Fibroblast of upper back skin (primary cell): ENCODE results near the gene KCNMA1.

ENCODE experiments used
- DNase-seq: peaks from one replicate; pipeline ENCODE4 v3.0.0-alpha.2; 2013

Gene KCNMA1

GRCh38 chr10:77226853-77227565 is 410.6 kb downstream of the KCNMA1 start:
- peak; percentile 43 for DNase-seq

GRCh38 chr10:77226452-77226851 is 411.2 kb downstream of the KCNMA1 start:
- peak; percentile 18 for DNase-seq

GRCh38 chr10:77226020-77226419 is 411.6 kb downstream of the KCNMA1 start:
- DNase-seq: no peak

- DNase-seq: no peak
Observed at GRCh38 chr10:77223526-77224460, 413.8 kb downstream of the KCNMA1 start.

- no peak for DNase-seq
Observed at GRCh38 chr10:77220150-77220549, 417.5 kb downstream of the KCNMA1 start.

DNA sequence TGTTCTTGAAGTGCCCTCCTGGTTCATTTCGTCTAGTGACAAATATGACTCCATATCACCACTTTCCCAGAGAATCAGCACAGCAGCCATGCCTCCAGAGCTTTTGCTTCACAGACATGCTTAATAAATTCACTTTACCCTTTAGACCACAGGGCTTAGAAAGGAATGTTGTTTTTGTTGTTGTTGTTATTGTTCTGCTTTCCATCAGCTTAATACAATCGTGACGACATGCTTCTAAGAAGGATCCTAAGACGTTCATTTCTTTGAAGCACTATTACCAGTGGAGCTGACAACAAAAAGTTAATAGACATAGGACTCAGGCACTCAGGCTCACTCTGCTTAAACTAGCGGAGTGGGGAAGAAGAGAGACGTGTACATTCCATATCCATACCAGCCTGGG is 418.6 kb downstream of the KCNMA1 start:
- no peak for DNase-seq

DNA sequence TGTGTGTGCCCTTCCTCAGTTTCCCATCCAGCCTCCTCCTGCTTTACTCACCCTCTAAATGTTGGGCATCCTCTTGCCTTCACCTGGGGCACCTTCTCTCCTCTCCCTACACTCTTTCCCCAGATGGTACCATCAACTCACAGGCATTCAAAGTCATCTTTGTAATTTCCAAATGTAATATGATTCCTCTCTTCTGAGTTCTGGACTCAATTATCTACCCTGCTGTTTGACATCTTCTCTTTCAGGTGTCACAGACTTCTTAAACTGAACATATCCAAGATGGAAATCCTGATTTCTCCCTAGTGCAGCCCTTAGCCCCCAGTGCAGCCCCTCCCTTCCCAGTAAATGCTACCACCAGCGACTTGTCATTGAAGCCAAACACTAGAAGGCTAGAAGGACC is 422.8 kb downstream of the KCNMA1 start:
- DNase-seq: no peak

DNA sequence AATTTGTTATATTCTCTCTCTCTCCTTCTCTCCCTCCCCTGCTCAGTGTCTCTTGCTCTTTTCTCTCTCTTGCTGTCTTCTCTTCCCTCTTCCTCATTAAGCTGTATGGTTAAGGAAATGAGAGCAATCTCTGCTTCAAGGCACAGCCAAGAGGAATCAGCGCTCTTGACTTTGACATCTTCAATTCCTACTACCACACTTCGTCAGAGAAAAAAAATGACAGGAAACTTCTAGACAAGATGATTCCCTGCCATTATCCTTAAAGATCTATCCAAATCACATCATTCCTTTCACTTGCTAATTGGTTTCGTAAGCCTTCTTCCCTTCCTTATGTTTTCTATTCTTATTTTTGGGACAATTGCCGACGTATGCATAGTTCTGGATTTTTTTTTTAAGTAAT is 425.0 kb downstream of the KCNMA1 start:
- DNase-seq: no peak

DNA sequence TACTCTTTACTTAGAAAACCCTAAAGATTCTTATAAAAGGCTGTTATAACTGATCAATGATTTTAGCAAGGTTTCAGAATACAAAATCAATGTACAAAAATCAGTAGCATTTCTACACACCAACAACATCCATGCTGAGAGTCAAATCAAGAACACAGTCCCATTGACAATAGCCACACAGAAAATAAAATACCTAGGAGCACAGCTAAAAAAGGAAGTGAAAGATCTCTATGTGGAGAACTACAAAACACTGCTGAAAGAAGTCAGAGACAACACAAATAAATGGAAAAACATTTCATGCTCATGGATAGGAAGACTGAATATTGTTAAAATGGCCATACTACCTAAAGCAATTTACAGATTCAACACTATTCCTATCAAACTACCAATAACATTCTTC is 427.0 kb downstream of the KCNMA1 start:
- DNase-seq: no peak

DNA sequence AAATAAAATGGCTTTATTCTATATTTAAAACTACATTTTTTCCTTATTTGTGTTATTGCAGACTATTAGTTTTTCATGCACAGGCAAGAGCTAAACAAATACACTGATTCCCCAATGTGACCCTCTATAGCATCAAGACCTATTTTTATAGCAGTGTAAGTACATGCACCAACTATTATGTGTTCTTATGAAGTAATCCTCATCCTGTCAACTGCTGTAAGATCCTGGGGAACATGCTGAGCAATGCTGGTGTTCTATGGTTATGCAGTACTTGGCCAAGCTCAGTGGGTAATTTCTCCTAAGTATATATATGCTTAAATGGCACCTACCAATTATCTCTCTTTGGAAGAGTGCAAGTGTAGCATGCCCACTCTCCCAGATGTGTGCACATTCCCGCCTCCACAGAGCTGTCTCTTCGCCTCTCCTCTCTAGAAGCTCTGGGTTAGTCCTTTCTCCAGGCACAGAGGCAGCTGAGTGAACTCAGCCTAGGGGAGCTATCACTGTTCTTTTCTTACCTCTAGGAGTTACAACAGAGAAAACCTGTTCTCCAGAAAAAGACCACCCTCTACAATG is 428.8 kb downstream of the KCNMA1 start:
- no peak for DNase-seq

- DNase-seq: peak; percentile 49
Observed at GRCh38 chr10:77207828-77208185, 429.8 kb downstream of the KCNMA1 start.

- no peak for DNase-seq
Observed at GRCh38 chr10:77207182-77207827, 430.3 kb downstream of the KCNMA1 start.

DNA sequence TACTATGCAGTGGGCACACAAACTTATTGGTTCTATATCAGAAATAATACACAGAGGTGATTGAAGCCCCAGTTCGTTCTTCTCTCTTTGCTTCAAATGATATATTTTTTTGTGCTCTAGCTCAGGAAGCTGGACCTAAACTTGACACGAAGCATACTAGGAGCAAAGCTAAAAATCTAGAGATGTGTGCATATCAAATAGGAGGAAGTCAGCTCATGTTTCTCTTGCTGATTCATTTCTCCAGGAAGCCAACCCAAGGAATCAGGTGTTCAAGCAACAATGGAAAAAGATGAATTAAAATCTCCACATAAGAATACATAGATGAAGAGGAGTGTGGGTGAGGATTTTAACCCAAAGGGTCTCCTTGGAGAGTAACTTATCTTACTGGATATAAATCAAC is 432.5 kb downstream of the KCNMA1 start:
- DNase-seq: no peak

DNA sequence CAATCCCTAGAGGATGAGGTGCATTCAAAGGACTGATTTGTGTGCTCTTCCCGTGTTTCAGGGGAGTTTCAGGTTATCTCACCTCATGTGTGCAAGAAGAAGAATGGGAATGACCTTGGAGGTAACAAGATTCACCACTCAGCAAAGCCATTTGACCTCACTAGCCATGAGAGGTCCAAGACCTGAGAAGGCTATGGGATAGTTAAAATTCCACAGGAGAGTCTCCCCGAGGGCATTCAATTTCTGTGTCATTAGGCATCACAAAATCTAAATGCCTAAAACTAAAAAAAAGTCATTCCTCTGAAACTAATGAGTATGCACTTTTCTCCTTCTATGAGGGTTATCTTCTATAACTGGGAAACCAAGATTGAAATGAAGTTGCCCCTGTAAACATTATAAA is 433.4 kb downstream of the KCNMA1 start:
- DNase-seq: no peak

DNA sequence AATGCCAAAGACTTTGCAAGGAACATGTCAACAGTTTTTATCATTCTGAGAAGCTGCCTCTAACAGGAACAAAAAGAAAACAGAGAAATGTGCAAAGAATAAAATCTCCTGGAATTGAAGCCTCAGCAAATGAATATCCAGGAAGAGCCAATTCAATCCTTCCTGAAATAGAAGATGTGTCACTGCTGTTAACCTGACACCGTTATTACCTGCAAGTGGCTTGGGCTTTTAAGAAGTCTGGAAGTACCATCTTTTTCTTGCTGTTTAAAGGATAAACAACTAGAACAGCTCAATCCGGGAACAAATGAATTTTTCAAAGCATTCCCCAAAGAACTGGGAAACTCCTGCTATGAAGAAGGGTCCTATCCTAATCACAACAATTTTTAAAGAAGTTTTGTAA is 434.8 kb downstream of the KCNMA1 start:
- no peak for DNase-seq

- peak; percentile 56 for DNase-seq
Observed at GRCh38 chr10:77201135-77202106, 436.2 kb downstream of the KCNMA1 start.

GRCh38 chr10:77197544-77197943 is 440.1 kb downstream of the KCNMA1 start:
- no peak for DNase-seq

DNA sequence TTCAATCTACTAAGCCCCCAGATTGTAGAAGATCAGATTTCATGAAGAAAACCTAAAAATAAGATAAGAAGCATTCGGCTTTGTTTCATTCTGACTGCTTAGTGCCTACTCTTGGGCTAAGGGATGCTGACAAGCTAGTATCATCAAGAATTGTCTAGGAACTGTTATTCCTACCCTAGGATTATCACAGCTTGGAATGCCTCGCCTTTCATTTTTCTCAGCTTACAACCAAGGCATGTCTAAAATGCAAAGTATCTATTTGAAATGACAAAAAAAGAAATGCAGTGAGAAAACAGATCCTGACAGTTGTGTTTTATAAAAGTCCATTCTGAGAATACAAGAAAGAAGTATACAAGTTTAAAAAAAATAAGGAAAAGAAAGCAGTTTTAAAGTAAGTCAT is 441.0 kb downstream of the KCNMA1 start:
- peak; percentile 19 for DNase-seq

DNA sequence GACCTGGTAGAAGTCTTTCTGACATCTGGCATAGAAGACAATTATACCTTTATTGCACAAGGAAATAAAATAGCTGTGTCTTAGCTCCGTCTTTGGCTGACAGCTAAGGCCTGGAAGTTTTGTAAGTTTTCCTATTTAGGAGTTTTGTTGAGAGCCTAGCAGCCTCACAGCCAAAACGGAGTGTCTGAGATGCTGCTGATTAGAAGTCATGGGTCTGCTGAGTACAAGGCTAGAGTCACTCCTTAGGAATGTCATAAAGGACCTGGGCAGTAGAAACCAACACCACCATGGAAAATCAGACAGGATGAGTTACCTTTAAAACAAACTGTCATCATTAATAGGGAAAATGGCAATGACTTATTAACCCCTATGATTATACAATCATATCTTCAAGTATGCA is 442.5 kb downstream of the KCNMA1 start:
- peak; percentile 94 for DNase-seq

DNA sequence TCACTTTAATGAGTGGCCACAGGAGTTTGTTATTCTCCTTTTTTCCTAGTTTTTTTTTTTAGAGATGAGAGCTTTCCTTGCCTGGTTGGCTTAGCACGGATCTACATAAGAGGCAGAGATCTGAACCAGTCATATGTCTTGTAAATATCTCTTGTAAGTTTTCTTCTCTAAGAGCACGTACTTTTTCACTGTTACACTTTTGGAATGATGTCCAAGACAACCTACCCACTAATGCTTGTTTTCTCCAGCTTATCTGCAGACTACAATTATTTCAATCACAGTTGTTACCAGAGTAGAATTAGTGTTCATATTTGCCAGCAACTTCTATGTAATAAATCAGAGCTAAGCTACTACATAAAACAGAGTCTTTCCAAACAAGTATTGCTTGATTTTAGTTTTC is 444.6 kb downstream of the KCNMA1 start:
- DNase-seq: no peak

DNA sequence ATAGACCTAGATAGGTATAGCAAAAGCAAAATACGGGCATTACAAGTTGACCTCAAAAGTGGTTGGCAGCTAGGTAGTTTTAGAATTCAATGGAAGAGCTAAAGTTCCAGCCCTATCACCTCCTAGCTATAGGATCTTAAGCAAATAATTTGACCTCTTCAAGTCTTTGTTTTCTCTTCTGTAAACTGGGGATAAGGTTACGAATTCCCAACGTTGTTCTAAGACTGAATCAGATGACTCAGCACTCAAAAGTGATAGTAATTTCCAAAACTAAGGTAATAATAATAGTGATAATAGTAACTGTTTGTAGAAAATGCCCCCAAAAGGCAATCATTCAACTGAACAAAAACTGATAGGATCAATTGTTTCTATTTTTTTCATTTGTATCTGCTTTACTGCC is 445.2 kb downstream of the KCNMA1 start:
- no peak for DNase-seq
